ENCODE data around the gene SIGLEC14. TPM values are rescaled to one million over a fixed set of nuclear protein-coding genes. Genes with fewer than 3 reads are reported as not detected.

SIGLEC14 gene
- total and polyA plus RNA-seq, 2 experiments from 2014 or later, result not detected

DNA sequence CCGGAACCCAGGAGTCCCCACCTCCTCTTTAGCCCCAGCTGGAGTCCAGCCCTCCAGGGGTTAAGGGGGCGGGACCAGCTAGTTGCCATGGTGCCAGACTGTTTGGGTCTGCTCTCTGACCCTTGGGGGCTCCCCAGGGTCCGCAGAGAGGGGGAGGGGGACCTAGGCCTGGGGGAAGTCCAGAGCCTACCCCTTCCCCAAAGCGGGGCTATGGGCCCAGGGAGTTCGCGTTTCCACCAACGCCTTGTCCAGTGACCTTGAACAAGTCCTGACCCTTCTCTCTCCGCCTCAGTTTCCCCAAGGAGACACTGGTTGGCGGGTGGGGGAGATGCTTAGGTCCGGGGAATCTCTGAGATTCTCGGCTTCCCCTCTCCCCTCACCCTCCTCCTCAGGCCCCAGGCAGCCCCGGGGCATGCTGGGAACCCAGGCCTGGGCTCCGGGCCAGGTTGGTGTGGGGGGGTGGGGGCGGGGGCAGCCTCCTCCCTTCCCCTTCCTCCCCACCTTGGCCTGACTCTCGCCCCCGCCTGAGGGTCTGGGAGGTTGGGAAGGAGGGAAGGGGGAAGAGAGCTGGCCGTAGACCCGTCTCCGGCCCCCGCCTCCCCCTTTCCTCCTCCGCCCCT, 43.9 kb upstream of the SIGLEC14 start:
- peaks cover 42% of the 10 kb centered on the region for H3K4me1 Mint-ChIP-seq
- Histone ChIP-seq H3K27me3 (ENCODE audit: insufficient read depth) (no peaks in the 10 kb centered on the region), H3K36me3 (ENCODE audit: insufficient read depth) (no peaks in the 10 kb centered on the region; the same call in 1 of the 2 replicates), H4K20me1 (replicated peaks; ENCODE audit: insufficient read depth) (no peaks in the 10 kb centered on the region; the same call in 1 of the 2 replicates), H3F3A (replicated peaks; ENCODE audit: low read depth) (0 out of 2 replicates have a peak, but pooled peaks cover 9% of the 10 kb centered on the region), H2AFZ (peak overlapping the region; percentile 80; the same call in 1 of the 2 replicates), H3K9me2 (ENCODE audit: insufficient read depth) (peaks cover 3% of the 10 kb centered on the region; the same call in 1 of the 2 replicates), H3K4me3 (peak overlapping the region; percentile 76), H3K4me1 (ENCODE audit: insufficient read depth) (peaks cover 23% of the 10 kb centered on the region), H3K27ac (ENCODE audit: low read depth) (peak overlapping the region; percentile 79), H3K4me2 (peak overlapping the region; percentile 98), H3K79me2 (replicated peaks; ENCODE audit: insufficient read depth) (peaks cover 16% of the 10 kb centered on the region; the same call in 1 of the 2 replicates)
- peak overlapping the region; percentile 56; the same call in 1 of the 2 replicates for H3K27ac Mint-ChIP-seq
- peak; percentile 84 for DNase-seq (ENCODE audit: low spot score)
- H3K27me3 Mint-ChIP-seq (ENCODE audit: insufficient read depth, low read depth, poor library complexity), result peaks cover 23% of the 10 kb centered on the region
- peaks cover 19% of the 10 kb centered on the region for H3K9me3 Mint-ChIP-seq
- TF ChIP-seq EZH2phosphoT487 (IDR thresholded peaks at IDR 0.05; ENCODE audit: unreplicated experiment) (no peak), STAT1 (IDR thresholded peaks at IDR 0.05; ENCODE audit: unreplicated experiment) (no peak), POLR2AphosphoS5 (IDR thresholded peaks at IDR 0.05; ENCODE audit: low read depth) (no peak), EZH2 (IDR thresholded peaks at IDR 0.05; ENCODE audit: low read depth, unreplicated experiment) (no peak), ZNF114 (CRISPR knock-in tag; IDR thresholded peaks at IDR 0.05) (no peak), CREB1 (CRISPR knock-in tag; IDR thresholded peaks at IDR 0.05; ENCODE audit: low read depth) (no peak), JUNB (IDR thresholded peaks at IDR 0.05; ENCODE audit: unreplicated experiment) (no peak), NANOG (IDR thresholded peaks at IDR 0.05; ENCODE audit: borderline replicate concordance) (no peak)
- TF ChIP-seq, protein P1, sequence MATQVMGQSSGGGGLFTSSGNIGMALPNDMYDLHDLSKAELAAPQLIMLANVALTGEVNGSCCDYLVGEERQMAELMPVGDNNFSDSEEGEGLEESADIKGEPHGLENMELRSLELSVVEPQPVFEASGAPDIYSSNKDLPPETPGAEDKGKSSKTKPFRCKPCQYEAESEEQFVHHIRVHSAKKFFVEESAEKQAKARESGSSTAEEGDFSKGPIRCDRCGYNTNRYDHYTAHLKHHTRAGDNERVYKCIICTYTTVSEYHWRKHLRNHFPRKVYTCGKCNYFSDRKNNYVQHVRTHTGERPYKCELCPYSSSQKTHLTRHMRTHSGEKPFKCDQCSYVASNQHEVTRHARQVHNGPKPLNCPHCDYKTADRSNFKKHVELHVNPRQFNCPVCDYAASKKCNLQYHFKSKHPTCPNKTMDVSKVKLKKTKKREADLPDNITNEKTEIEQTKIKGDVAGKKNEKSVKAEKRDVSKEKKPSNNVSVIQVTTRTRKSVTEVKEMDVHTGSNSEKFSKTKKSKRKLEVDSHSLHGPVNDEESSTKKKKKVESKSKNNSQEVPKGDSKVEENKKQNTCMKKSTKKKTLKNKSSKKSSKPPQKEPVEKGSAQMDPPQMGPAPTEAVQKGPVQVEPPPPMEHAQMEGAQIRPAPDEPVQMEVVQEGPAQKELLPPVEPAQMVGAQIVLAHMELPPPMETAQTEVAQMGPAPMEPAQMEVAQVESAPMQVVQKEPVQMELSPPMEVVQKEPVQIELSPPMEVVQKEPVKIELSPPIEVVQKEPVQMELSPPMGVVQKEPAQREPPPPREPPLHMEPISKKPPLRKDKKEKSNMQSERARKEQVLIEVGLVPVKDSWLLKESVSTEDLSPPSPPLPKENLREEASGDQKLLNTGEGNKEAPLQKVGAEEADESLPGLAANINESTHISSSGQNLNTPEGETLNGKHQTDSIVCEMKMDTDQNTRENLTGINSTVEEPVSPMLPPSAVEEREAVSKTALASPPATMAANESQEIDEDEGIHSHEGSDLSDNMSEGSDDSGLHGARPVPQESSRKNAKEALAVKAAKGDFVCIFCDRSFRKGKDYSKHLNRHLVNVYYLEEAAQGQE (IDR thresholded peaks at IDR 0.05; ENCODE audit: unreplicated experiment), result no peak
- TF ChIP-seq, protein P2, sequence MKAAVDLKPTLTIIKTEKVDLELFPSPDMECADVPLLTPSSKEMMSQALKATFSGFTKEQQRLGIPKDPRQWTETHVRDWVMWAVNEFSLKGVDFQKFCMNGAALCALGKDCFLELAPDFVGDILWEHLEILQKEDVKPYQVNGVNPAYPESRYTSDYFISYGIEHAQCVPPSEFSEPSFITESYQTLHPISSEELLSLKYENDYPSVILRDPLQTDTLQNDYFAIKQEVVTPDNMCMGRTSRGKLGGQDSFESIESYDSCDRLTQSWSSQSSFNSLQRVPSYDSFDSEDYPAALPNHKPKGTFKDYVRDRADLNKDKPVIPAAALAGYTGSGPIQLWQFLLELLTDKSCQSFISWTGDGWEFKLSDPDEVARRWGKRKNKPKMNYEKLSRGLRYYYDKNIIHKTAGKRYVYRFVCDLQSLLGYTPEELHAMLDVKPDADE (IDR thresholded peaks at IDR 0.05), result no peak
- TF ChIP-seq, protein P3, sequence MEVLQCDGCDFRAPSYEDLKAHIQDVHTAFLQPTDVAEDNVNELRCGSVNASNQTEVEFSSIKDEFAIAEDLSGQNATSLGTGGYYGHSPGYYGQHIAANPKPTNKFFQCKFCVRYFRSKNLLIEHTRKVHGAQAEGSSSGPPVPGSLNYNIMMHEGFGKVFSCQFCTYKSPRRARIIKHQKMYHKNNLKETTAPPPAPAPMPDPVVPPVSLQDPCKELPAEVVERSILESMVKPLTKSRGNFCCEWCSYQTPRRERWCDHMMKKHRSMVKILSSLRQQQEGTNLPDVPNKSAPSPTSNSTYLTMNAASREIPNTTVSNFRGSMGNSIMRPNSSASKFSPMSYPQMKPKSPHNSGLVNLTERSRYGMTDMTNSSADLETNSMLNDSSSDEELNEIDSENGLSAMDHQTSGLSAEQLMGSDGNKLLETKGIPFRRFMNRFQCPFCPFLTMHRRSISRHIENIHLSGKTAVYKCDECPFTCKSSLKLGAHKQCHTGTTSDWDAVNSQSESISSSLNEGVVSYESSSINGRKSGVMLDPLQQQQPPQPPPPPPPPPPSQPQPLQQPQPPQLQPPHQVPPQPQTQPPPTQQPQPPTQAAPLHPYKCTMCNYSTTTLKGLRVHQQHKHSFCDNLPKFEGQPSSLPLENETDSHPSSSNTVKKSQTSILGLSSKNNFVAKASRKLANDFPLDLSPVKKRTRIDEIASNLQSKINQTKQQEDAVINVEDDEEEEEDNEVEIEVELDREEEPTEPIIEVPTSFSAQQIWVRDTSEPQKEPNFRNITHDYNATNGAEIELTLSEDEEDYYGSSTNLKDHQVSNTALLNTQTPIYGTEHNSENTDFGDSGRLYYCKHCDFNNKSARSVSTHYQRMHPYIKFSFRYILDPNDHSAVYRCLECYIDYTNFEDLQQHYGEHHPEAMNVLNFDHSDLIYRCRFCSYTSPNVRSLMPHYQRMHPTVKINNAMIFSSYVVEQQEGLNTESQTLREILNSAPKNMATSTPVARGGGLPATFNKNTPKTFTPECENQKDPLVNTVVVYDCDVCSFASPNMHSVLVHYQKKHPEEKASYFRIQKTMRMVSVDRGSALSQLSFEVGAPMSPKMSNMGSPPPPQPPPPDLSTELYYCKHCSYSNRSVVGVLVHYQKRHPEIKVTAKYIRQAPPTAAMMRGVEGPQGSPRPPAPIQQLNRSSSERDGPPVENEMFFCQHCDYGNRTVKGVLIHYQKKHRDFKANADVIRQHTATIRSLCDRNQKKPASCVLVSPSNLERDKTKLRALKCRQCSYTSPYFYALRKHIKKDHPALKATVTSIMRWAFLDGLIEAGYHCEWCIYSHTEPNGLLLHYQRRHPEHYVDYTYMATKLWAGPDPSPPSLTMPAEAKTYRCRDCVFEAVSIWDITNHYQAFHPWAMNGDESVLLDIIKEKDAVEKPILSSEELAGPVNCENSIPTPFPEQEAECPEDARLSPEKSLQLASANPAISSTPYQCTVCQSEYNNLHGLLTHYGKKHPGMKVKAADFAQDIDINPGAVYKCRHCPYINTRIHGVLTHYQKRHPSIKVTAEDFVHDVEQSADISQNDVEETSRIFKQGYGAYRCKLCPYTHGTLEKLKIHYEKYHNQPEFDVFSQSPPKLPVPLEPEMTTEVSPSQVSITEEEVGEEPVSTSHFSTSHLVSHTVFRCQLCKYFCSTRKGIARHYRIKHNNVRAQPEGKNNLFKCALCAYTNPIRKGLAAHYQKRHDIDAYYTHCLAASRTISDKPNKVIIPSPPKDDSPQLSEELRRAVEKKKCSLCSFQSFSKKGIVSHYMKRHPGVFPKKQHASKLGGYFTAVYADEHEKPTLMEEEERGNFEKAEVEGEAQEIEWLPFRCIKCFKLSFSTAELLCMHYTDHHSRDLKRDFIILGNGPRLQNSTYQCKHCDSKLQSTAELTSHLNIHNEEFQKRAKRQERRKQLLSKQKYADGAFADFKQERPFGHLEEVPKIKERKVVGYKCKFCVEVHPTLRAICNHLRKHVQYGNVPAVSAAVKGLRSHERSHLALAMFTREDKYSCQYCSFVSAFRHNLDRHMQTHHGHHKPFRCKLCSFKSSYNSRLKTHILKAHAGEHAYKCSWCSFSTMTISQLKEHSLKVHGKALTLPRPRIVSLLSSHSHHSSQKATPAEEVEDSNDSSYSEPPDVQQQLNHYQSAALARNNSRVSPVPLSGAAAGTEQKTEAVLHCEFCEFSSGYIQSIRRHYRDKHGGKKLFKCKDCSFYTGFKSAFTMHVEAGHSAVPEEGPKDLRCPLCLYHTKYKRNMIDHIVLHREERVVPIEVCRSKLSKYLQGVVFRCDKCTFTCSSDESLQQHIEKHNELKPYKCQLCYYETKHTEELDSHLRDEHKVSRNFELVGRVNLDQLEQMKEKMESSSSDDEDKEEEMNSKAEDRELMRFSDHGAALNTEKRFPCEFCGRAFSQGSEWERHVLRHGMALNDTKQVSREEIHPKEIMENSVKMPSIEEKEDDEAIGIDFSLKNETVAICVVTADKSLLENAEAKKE (CRISPR knock-in tag; IDR thresholded peaks at IDR 0.05), result no peak
- peaks cover 12% of the 10 kb centered on the region; the same call in 2 of the 3 replicates for H3K36me3 Mint-ChIP-seq (ENCODE audit: low read depth)
- peak overlapping the region; percentile 84 for H3K4me3 Mint-ChIP-seq
- peak; percentile 15 for ATAC-seq

Data from GM23338 (cell line).